GM12878 (cell line): ENCODE results near the gene FLVCR2. TPM values are rescaled to one million over a fixed set of nuclear protein-coding genes. Genes with fewer than 3 reads are reported as not detected.

Experiments
- ATF7 ChIP-seq: fragments of 450-650 bp; IDR thresholded peaks from 2 replicates; pipeline ENCODE4 v1.6.1; 2016; ENCODE audit warnings: low read depth, mild to moderate bottlenecking
- BHLHE40 ChIP-seq, 2 experiments: fragments of 450-650 bp in 1 of 2; IDR thresholded peaks; 2 replicates each; pipeline ENCODE4 v1.6.1; 2011 to 2017; ENCODE audit warnings: low read depth in 2 of 2, borderline replicate concordance in 1 of 2, improper control_type of control experiment in 1 of 2, low read length in 1 of 2, mild to moderate bottlenecking in 1 of 2
- CBX3 ChIP-seq: fragments of 200-600 bp; sonication (generic); IDR thresholded peaks from 2 replicates; pipeline ENCODE4 v1.6.1; 2016; ENCODE audit warnings: low read depth, borderline replicate concordance
- ELK1 ChIP-seq: IDR thresholded peaks from 2 replicates; pipeline ENCODE4 v1.6.1; 2012; ENCODE audit warnings: low read depth, low read length, improper control_type of control experiment
- ESRRA ChIP-seq: IDR thresholded peaks from 2 replicates; pipeline ENCODE4 v1.6.1; 2012; ENCODE audit warnings: mild to moderate bottlenecking, low read length, improper control_type of control experiment
- HSF1 ChIP-seq: fragments of 150-350 bp; IDR thresholded peaks from 2 replicates; pipeline ENCODE4 v1.6.1; 2014; ENCODE audit warnings: mild to moderate bottlenecking, low read depth, low read length
- KDM1A ChIP-seq: fragments of 200-600 bp; sonication (generic); IDR thresholded peaks from 2 replicates; pipeline ENCODE4 v1.6.1; 2016; ENCODE audit warnings: borderline replicate concordance
- MXI1 ChIP-seq: fragments of 150-350 bp; IDR thresholded peaks from 2 replicates; pipeline ENCODE4 v1.6.1; 2011; ENCODE audit warnings: low read depth, mild to moderate bottlenecking, inconsistent platforms, low read length, improper control_type of control experiment
- NFYB ChIP-seq: IDR thresholded peaks from 2 replicates; pipeline ENCODE4 v1.6.1; 2011; ENCODE audit warnings: low read depth, mild to moderate bottlenecking, low read length, improper control_type of control experiment, moderate library complexity; ENCODE audit not compliant: insufficient read depth
- NKRF ChIP-seq: fragments of 450-650 bp; conservative IDR thresholded peaks from 2 replicates; pipeline ENCODE4 v1.6.1; 2017; ENCODE audit warnings: mild to moderate bottlenecking, moderate library complexity
- PRDM15 ChIP-seq: fragments of 450-650 bp; formaldehyde crosslinking; IDR thresholded peaks from 2 replicates; pipeline ENCODE4 v1.4.0; 2020; ENCODE audit warnings: mild to moderate bottlenecking, moderate library complexity
- RFX5 ChIP-seq: IDR thresholded peaks from 2 replicates; pipeline ENCODE4 v1.6.1; 2011; ENCODE audit warnings: low read depth, low read length, improper control_type of control experiment
- SMAD1 ChIP-seq: fragments of 450-650 bp; IDR thresholded peaks from 2 replicates; pipeline ENCODE4 v1.6.1; 2018; ENCODE audit warnings: mild to moderate bottlenecking, low read depth; ENCODE audit not compliant: partially characterized antibody
- SMAD5 ChIP-seq: IDR thresholded peaks from 2 replicates; pipeline ENCODE4 v1.6.1; 2016; ENCODE audit warnings: antibody characterized with exemption, low read depth
- SMC3 ChIP-seq: IDR thresholded peaks from 2 replicates; pipeline ENCODE4 v1.6.1; 2011; ENCODE audit warnings: low read length, improper control_type of control experiment, borderline replicate concordance
- SPI1 ChIP-seq: IDR thresholded peaks from 2 replicates; pipeline ENCODE4 v1.6.1; 2011; ENCODE audit warnings: low read depth, mild to moderate bottlenecking, low read length, moderate library complexity, borderline replicate concordance; ENCODE audit not compliant: insufficient read depth
- SREBF1 ChIP-seq: IDR thresholded peaks from 2 replicates; pipeline ENCODE4 v1.6.1; 2012; ENCODE audit warnings: mild to moderate bottlenecking, low read length
- SUPT20H ChIP-seq: IDR thresholded peaks from 2 replicates; pipeline ENCODE4 v1.6.1; 2011; ENCODE audit warnings: low read depth, mild to moderate bottlenecking, low read length, moderate library complexity, borderline replicate concordance; ENCODE audit not compliant: control insufficient read depth
- TBL1XR1 ChIP-seq: IDR thresholded peaks from 2 replicates; pipeline ENCODE4 v1.6.1; 2012; ENCODE audit warnings: low read depth, low read length, improper control_type of control experiment
- polyA plus RNA-seq, 11 experiments: library from polyadenylated mRNA; depleted of rRNA in 4 of 11; unstranded in 6 of 11; stranded (reverse) in 5 of 11; fragments of >200 nt; fragmentation: Nextera tagmentation in 4 of 11; fragmentation: Illumina TruSeq in 1 of 11; extraction: Ambion mirVana in 4 of 11; extraction: Trizol in 1 of 11; gene quantifications; 1 replicate in 1 of 11; 2 replicates in 10 of 11; pipeline versions ENCODE4 v1.2.1 to v1.2.3, GENCODE V29; 2011 to 2016; ENCODE audit warnings: inconsistent platforms in 2 of 11, missing spikeins in 2 of 11, low read depth in 1 of 11
- total RNA-seq, 4 experiments: library from RNA; depleted of rRNA in 3 of 4; stranded (reverse); fragments of >200 nt in 3 of 4; fragmentation: Illumina TruSeq in 1 of 4; extraction: Trizol in 1 of 4; gene quantifications; 2 replicates each; pipeline versions ENCODE4 v1.2.1 to v1.2.3, GENCODE V29; 2013 to 2021

FLVCR2 gene
- total and polyA plus RNA-seq, 10 of the 15 experiments (the other 5 are each of a cell fraction or from before 2014, with no cell fraction given): 0.24 to 3.7 (median 1.6) TPM

GRCh38 chr14:75660630-75661498, 82.4 kb downstream of the FLVCR2 start, which contains the start of the genes ERG28 and TTLL5 (continued):
- TF ChIP-seq PRDM15 (CRISPR knock-in tag) (no peak), TBL1XR1 (0 out of 2 replicates have a peak, but pooled peaks have one; percentile 25), KDM1A (no peak), ATF7 (peak; percentile 84), ESRRA (0 out of 2 replicates have a peak, but pooled peaks have one; percentile 43), CBX3 (no peak), RFX5 (peak; percentile 83), SPI1 (no peak), SMAD5 (no peak; the same call in 1 of the 2 replicates), SUPT20H (no peak), ELK1 (peak; percentile 87), SMAD1 (no peak), NFYB (peak; percentile 96), MXI1 (peak; percentile 93), HSF1 (no peak), BHLHE40 (IDR thresholded peaks at IDR 0.05; ENCODE audit: borderline replicate concordance in 1 of 2, low read depth in 2 of 2, low read length in 1 of 2) (peak; percentile 23 to 43; a peak in 2 of 4 replicates), SREBF1 (no peak), NKRF (peak; percentile 98), SMC3 (no peak)
